ENCODE data around the gene CPED1.

CPED1 gene

DNA sequence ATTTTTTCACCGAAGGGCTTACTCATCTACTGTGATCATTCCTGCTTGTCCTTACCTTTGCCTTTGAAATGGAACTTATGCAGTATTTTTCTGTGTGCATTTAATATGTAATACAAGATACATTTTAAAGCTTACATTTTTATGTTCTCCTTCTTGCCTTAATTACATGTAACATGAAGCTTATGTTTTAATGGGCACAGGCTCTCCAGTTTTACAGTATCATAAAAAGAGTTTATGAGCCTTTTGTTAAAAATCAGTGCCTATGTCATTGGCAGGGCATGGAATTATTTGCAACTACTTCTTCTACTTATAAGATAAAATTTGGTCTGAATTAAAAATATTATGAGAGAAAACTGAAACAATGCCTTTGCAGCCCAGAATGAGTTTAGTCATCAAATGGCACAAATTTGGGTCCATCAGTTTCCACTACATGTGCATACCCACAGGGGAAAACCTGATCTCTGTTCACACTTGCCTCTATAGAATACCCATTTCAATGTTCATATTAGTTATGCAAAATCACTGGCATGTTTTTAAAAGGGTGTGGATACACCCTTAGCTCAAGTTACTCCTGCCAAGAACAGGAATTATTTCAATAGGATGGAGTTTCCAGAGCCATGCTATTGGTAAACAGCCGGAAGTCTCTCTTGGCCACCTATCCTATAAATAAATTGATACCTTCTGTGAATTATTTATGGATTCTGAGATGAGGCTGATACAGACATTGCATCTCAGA, 312.3 kb downstream of the CPED1 start:
- Histone ChIP-seq H3K4me2 (ENCODE audit: insufficient read depth, low read length, poor library complexity, severe bottlenecking) (no peak overlapping the region), H2BK5ac (ENCODE audit: low read length) (no peak overlapping the region), H3K4me1 (ENCODE audit: control insufficient read depth in 2 of 2, insufficient read depth in 1 of 2, low read depth in 1 of 2, low read length in 2 of 2) (peaks cover 0 to 1% of the 10 kb centered on the region in 2 donors), H3K36me3 (replicated peaks in 1 of 2; ENCODE audit: control insufficient read depth in 2 of 2, insufficient read depth in 2 of 2, low read length in 2 of 2) (no peaks in the 10 kb centered on the region), H2BK12ac (ENCODE audit: low read length) (no peak overlapping the region), H3K27me3 (ENCODE audit: control insufficient read depth in 3 of 3, insufficient read depth in 3 of 3, low read depth in 1 of 3, low read length in 3 of 3) (no peaks in the 10 kb centered on the region), H2AK5ac (ENCODE audit: low read depth, low read length) (no peak overlapping the region), H2BK15ac (ENCODE audit: low read length) (no peak overlapping the region), H2AFZ (ENCODE audit: low read length) (no peak overlapping the region), H2BK120ac (ENCODE audit: low read depth, low read length) (no peak overlapping the region), H3K18ac (ENCODE audit: low read length) (no peak overlapping the region), H4K8ac (ENCODE audit: low read depth, low read length) (no peak overlapping the region), H3K9me3 (replicated peaks in 1 of 2; ENCODE audit: control insufficient read depth in 2 of 2, insufficient read depth in 1 of 2, low read depth in 1 of 2, low read length in 2 of 2) (no peaks in the 10 kb centered on the region), H3K4me3 (ENCODE audit: low read length in 2 of 2) (no peak overlapping the region), H3K27ac (replicated peaks; ENCODE audit: low read length) (no peak overlapping the region), H3K79me1 (ENCODE audit: low read depth, low read length) (no peaks in the 10 kb centered on the region), H3K4ac (ENCODE audit: low read length) (no peak overlapping the region), H3K14ac (ENCODE audit: low read length) (no peak overlapping the region), H3K9ac (ENCODE audit: low read depth, low read length, poor library complexity) (no peak overlapping the region), H3K23ac (ENCODE audit: low read depth, low read length, poor library complexity) (no peak overlapping the region), H4K91ac (ENCODE audit: low read depth, low read length, poor library complexity) (no peak overlapping the region)
- WGBS, 2 donors (ENCODE audit: extremely low coverage in 2 of 2, insufficient read length in 2 of 2, insufficient replicate concordance in 1 of 2), result no CpG with 5 or more reads among the region's 2 CpGs
- no peak for DNase-seq (ENCODE audit: low spot score)

GRCh38 chr7:121301446-121302213, 313.1 kb downstream of the CPED1 start:
- no peaks in the 10 kb centered on the region for H3K27me3 ChIP-seq (ENCODE audit: control insufficient read depth in 3 of 3, insufficient read depth in 3 of 3, low read depth in 1 of 3, low read length in 3 of 3)
- no peak overlapping the region for H3K4ac ChIP-seq (ENCODE audit: low read length)
- no peak overlapping the region for H3K23ac ChIP-seq (ENCODE audit: low read depth, low read length, poor library complexity)
- H3K9ac ChIP-seq (ENCODE audit: low read depth, low read length, poor library complexity), result no peak overlapping the region
- no peak overlapping the region for H3K14ac ChIP-seq (ENCODE audit: low read length)
- H4K91ac ChIP-seq (ENCODE audit: low read depth, low read length, poor library complexity), result no peak overlapping the region
- H2AK5ac ChIP-seq (ENCODE audit: low read depth, low read length), result no peak overlapping the region
- H3K27ac ChIP-seq (replicated peaks; ENCODE audit: low read length), result no peak overlapping the region
- H3K36me3 ChIP-seq (replicated peaks in 1 of 2; ENCODE audit: control insufficient read depth in 2 of 2, insufficient read depth in 2 of 2, low read length in 2 of 2), result no peaks in the 10 kb centered on the region
- no peak overlapping the region for H2AFZ ChIP-seq (ENCODE audit: low read length)
- no peak for DNase-seq (ENCODE audit: low spot score)
- H3K4me3 ChIP-seq (ENCODE audit: low read length in 2 of 2), result no peak overlapping the region
- no peaks in the 10 kb centered on the region for H3K79me1 ChIP-seq (ENCODE audit: low read depth, low read length)
- H2BK5ac ChIP-seq (ENCODE audit: low read length), result no peak overlapping the region
- no peak overlapping the region for H4K8ac ChIP-seq (ENCODE audit: low read depth, low read length)
- H3K18ac ChIP-seq (ENCODE audit: low read length), result no peak overlapping the region
- no peak overlapping the region for H3K4me2 ChIP-seq (ENCODE audit: insufficient read depth, low read length, poor library complexity, severe bottlenecking)
- no CpG with 5 or more reads among the region's 9 CpGs for WGBS, 2 donors (ENCODE audit: extremely low coverage in 2 of 2, insufficient read length in 2 of 2, insufficient replicate concordance in 1 of 2)
- no peak overlapping the region for H2BK120ac ChIP-seq (ENCODE audit: low read depth, low read length)
- H3K9me3 ChIP-seq (replicated peaks in 1 of 2; ENCODE audit: control insufficient read depth in 2 of 2, insufficient read depth in 1 of 2, low read depth in 1 of 2, low read length in 2 of 2), result no peaks in the 10 kb centered on the region
- H2BK15ac ChIP-seq (ENCODE audit: low read length), result no peak overlapping the region
- H2BK12ac ChIP-seq (ENCODE audit: low read length), result no peak overlapping the region
- peaks cover 0 to 1% of the 10 kb centered on the region in 2 donors for H3K4me1 ChIP-seq (ENCODE audit: control insufficient read depth in 2 of 2, insufficient read depth in 1 of 2, low read depth in 1 of 2, low read length in 2 of 2)

DNA sequence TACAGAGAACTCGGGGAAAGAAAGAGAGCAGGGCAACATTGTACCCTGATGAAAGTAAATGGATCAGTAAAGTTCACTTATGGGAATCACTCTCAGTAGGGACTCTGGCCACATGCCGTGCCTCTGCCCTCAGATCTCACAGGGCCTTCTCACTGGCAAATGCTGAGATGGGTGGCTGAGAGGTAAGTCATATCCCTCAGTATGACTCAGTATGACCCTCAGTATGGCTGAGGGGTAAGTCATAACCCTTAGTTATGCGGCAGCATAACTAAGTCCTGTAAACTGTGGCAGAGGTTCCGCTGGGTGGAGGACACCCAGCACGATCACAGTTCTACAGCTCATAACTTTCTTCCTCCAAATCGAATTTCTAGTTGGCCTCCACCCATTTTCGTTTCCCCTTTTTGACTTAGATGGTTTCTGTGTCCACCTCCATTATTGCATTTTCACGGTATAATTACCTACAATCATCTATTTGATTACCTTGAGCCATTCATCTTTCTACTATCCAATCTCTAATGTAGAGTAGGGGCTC, 313.8 kb downstream of the CPED1 start:
- Histone ChIP-seq H2AFZ (ENCODE audit: low read length) (no peak overlapping the region), H3K9ac (ENCODE audit: low read depth, low read length, poor library complexity) (no peak overlapping the region), H3K36me3 (replicated peaks in 1 of 2; ENCODE audit: control insufficient read depth in 2 of 2, insufficient read depth in 2 of 2, low read length in 2 of 2) (no peaks in the 10 kb centered on the region), H2BK15ac (ENCODE audit: low read length) (no peak overlapping the region), H4K8ac (ENCODE audit: low read depth, low read length) (no peak overlapping the region), H3K27ac (replicated peaks; ENCODE audit: low read length) (no peak overlapping the region), H4K91ac (ENCODE audit: low read depth, low read length, poor library complexity) (no peak overlapping the region), H3K4me1 (ENCODE audit: control insufficient read depth in 2 of 2, insufficient read depth in 1 of 2, low read depth in 1 of 2, low read length in 2 of 2) (peaks cover 0 to 1% of the 10 kb centered on the region in 2 donors), H3K4me3 (ENCODE audit: low read length in 2 of 2) (no peak overlapping the region), H2BK5ac (ENCODE audit: low read length) (no peak overlapping the region), H3K79me1 (ENCODE audit: low read depth, low read length) (no peaks in the 10 kb centered on the region), H3K9me3 (replicated peaks in 1 of 2; ENCODE audit: control insufficient read depth in 2 of 2, insufficient read depth in 1 of 2, low read depth in 1 of 2, low read length in 2 of 2) (no peaks in the 10 kb centered on the region), H3K18ac (ENCODE audit: low read length) (no peak overlapping the region), H2AK5ac (ENCODE audit: low read depth, low read length) (no peak overlapping the region), H3K27me3 (ENCODE audit: control insufficient read depth in 3 of 3, insufficient read depth in 3 of 3, low read depth in 1 of 3, low read length in 3 of 3) (no peaks in the 10 kb centered on the region), H3K23ac (ENCODE audit: low read depth, low read length, poor library complexity) (no peak overlapping the region), H3K4me2 (ENCODE audit: insufficient read depth, low read length, poor library complexity, severe bottlenecking) (no peak overlapping the region), H2BK120ac (ENCODE audit: low read depth, low read length) (no peak overlapping the region), H3K4ac (ENCODE audit: low read length) (no peak overlapping the region), H2BK12ac (ENCODE audit: low read length) (no peak overlapping the region), H3K14ac (ENCODE audit: low read length) (no peak overlapping the region)
- WGBS, 2 donors (ENCODE audit: extremely low coverage in 2 of 2, insufficient read length in 2 of 2, insufficient replicate concordance in 1 of 2), result no CpG with 5 or more reads among the region's 8 CpGs
- DNase-seq (ENCODE audit: low spot score), result no peak

GRCh38 chr7:121303422-121304101, 315.1 kb downstream of the CPED1 start:
- H3K4me3 ChIP-seq (ENCODE audit: low read length in 2 of 2), result no peak overlapping the region
- no peak overlapping the region for H2BK15ac ChIP-seq (ENCODE audit: low read length)
- H3K4me2 ChIP-seq (ENCODE audit: insufficient read depth, low read length, poor library complexity, severe bottlenecking), result no peak overlapping the region
- no peaks in the 10 kb centered on the region for H3K27me3 ChIP-seq (ENCODE audit: control insufficient read depth in 3 of 3, insufficient read depth in 3 of 3, low read depth in 1 of 3, low read length in 3 of 3)
- no peak overlapping the region for H2AFZ ChIP-seq (ENCODE audit: low read length)
- no peak for DNase-seq (ENCODE audit: low spot score)
- H3K79me1 ChIP-seq (ENCODE audit: low read depth, low read length), result no peaks in the 10 kb centered on the region
- no peak overlapping the region for H2AK5ac ChIP-seq (ENCODE audit: low read depth, low read length)
- WGBS, 2 donors (ENCODE audit: extremely low coverage in 2 of 2, insufficient read length in 2 of 2, insufficient replicate concordance in 1 of 2), result 100% methylated on average over 1 of the region's 6 CpGs; no CpG with 5 or more reads in 1 of the 2 donors
- no peak overlapping the region for H3K9ac ChIP-seq (ENCODE audit: low read depth, low read length, poor library complexity)
- no peaks in the 10 kb centered on the region for H3K36me3 ChIP-seq (replicated peaks in 1 of 2; ENCODE audit: control insufficient read depth in 2 of 2, insufficient read depth in 2 of 2, low read length in 2 of 2)
- no peak overlapping the region for H4K8ac ChIP-seq (ENCODE audit: low read depth, low read length)
- no peak overlapping the region for H3K4ac ChIP-seq (ENCODE audit: low read length)
- no peak overlapping the region for H2BK120ac ChIP-seq (ENCODE audit: low read depth, low read length)
- H4K91ac ChIP-seq (ENCODE audit: low read depth, low read length, poor library complexity), result no peak overlapping the region
- H3K18ac ChIP-seq (ENCODE audit: low read length), result no peak overlapping the region
- no peak overlapping the region for H3K27ac ChIP-seq (replicated peaks; ENCODE audit: low read length)
- H2BK12ac ChIP-seq (ENCODE audit: low read length), result no peak overlapping the region
- H2BK5ac ChIP-seq (ENCODE audit: low read length), result no peak overlapping the region
- no peak overlapping the region for H3K14ac ChIP-seq (ENCODE audit: low read length)
- no peak overlapping the region for H3K23ac ChIP-seq (ENCODE audit: low read depth, low read length, poor library complexity)
- no peaks in the 10 kb centered on the region for H3K9me3 ChIP-seq (replicated peaks in 1 of 2; ENCODE audit: control insufficient read depth in 2 of 2, insufficient read depth in 1 of 2, low read depth in 1 of 2, low read length in 2 of 2)
- no peaks in the 10 kb centered on the region for H3K4me1 ChIP-seq (ENCODE audit: control insufficient read depth in 2 of 2, insufficient read depth in 1 of 2, low read depth in 1 of 2, low read length in 2 of 2)
